Measurements from ENCODE around the gene COPS7A.
A peak's percentile ranks its signal among the peaks of the same experiment; 100 is the strongest.

COPS7A gene

GRCh38 chr12:6763380-6763779, 39.5 kb downstream of the COPS7A start:
- TF ChIP-seq POLR2AphosphoS5 (IDR thresholded peaks at IDR 0.05; ENCODE audit: low read depth, low read length): no peak
- no peak for TF ChIP-seq FOXP2 (optimal IDR thresholded peaks at IDR 0.05; ENCODE audit: borderline replicate concordance, extremely low read depth, extremely low read length, insufficient read depth)
- TF ChIP-seq TAF1 (IDR thresholded peaks at IDR 0.05; ENCODE audit: borderline replicate concordance, insufficient read depth, low read length): no peak
- no peak for TF ChIP-seq SIN3A (IDR thresholded peaks at IDR 0.05; ENCODE audit: borderline replicate concordance, insufficient read depth, low read length)
- TF ChIP-seq REST (IDR thresholded peaks at IDR 0.05; ENCODE audit: insufficient read depth in 1 of 2, low read depth in 2 of 2, low read length in 2 of 2): no peak

DNA sequence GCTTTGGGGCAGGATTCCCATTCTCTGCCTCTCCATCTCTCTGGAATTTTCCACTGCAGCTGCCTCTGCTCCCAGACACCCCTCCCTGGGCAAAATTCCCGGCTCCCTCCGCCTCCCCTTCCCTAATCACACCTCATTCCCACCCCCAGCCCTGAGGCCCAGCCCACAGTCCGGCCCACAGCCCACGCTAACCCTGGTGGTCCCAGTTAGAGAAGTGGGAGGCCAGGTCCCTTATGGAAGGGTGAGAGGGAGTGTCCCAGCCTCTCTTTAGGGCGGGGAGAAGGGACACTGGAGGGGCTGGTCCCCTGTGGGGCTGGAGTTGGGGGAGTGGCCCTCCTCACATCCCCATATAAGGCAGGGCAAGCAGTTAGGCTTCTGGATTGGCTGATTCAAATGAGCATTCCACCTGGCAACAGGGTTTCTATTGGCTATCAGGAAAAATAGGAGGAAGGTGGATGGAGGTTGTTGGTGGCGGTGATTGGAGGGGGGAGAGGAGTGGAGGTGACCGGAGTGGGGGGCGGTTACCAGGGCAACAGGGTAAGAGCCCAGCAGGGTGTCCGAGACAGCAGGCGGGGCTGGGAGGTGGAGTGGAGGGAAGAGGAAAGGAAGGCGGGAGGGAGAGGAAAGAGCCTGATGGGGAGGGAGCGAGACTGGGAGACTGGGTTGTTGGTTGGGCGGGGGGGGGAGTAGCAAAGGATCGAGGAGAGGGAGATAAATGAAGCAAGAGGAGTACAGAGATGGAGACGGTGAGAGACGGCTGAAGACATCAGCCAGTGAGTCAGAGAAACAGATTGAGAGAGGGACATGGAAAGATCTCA, 40.4 kb downstream of the COPS7A start:
- no peak for TF ChIP-seq POLR2AphosphoS5 (IDR thresholded peaks at IDR 0.05; ENCODE audit: low read depth, low read length)
- TF ChIP-seq TAF1 (IDR thresholded peaks at IDR 0.05; ENCODE audit: borderline replicate concordance, insufficient read depth, low read length): peak; percentile 52; the same call in 1 of the 2 replicates
- no peak for TF ChIP-seq SIN3A (IDR thresholded peaks at IDR 0.05; ENCODE audit: borderline replicate concordance, insufficient read depth, low read length)

DNA sequence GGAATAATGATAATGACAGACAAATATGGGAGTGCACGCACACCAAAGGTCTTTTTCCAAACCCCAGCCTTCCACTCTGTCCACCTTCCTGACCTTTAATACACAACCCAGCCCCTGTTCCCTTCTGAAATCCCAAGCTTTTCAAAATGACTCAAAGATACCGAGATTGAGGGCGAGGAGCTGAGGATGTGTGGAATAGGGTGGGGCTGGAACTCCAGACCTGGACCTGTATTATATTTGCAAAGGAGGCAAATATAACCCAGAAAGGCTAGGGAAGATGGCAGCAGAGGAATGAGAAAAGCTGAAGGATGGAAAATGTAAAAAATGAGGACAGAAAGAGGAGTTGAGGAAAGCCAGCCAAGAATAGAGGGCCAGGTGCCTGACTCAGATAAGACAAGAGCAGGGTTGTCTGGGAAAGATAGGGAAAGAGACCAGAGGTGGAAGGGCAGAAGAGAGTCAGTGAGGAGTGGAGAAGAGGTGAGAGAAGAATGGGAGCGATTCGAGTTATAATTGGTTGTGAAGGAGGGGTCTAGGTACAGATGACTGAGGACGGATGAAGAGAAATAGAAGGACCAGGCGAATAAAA, 41.3 kb downstream of the COPS7A start:
- TF ChIP-seq POLR2AphosphoS5 (IDR thresholded peaks at IDR 0.05; ENCODE audit: low read depth, low read length): 0 out of 2 replicates have a peak, but pooled peaks have one; percentile 34
- TF ChIP-seq SIN3A (IDR thresholded peaks at IDR 0.05; ENCODE audit: borderline replicate concordance, insufficient read depth, low read length): no peak
- TF ChIP-seq TAF1 (IDR thresholded peaks at IDR 0.05; ENCODE audit: borderline replicate concordance, insufficient read depth, low read length): no peak
- TF ChIP-seq FOXP2 (optimal IDR thresholded peaks at IDR 0.05; ENCODE audit: borderline replicate concordance, extremely low read depth, extremely low read length, insufficient read depth): no peak
- no peak for TF ChIP-seq REST (IDR thresholded peaks at IDR 0.05; ENCODE audit: insufficient read depth in 1 of 2, low read depth in 2 of 2, low read length in 2 of 2)

DNA sequence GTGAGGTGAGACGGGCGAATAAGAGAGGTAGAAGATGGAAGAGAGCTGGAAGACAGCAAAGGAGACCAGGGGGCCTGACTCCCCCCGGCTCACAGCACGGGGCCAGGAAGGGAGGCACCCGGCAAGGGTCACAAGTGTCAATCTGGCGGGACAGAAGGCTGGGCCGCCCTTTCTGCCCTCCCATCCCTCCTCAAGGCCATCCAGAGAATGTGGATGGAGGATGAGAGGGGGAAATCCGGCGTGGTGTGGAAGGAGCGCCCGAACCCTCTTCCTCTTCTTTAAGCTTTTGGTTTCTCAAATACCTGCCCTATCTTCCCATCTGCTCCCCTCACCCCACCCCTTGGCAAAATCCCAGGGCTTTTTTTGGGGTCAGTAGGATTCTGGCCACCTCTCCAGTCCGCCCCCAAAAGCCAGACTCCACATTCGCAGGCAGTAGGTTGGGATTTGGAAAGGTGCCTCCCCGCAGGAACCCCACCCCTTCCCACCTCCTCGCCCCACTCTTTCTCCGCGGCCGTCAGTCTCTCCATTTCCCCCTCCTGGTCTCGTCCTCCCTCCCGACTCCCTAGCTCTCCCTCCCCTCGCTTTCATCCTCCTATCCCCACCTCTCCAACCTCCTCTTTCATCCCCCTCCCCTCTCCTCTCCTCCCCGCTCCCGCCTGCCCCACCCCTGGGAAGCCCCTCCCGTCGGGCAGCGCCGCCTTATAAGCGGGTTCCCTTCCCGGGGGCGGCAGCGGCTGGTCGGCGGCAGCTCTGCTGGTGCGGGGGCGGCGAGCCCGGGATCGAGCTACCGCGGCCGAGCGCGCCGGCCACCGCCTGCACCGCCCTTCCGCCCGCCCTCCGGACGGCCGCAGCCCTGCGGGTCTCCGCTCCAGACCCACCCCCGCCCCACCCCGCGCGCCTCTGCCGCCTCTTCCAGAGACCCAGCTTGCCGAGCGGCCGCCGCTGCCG, 42.1 kb downstream of the COPS7A start, which contains the start of gene PTMS:
Gene PTMS (plus strand): TSS at position 730 of the 948 bp plus-strand sequence. CDS start 343 bp downstream, outside the sequence.
- TF ChIP-seq FOXP2 (optimal IDR thresholded peaks at IDR 0.05; ENCODE audit: borderline replicate concordance, extremely low read depth, extremely low read length, insufficient read depth) (no peak), SIN3A (IDR thresholded peaks at IDR 0.05; ENCODE audit: borderline replicate concordance, insufficient read depth, low read length) (peak; percentile 61; the same call in 1 of the 2 replicates), REST (IDR thresholded peaks at IDR 0.05; ENCODE audit: insufficient read depth in 1 of 2, low read depth in 2 of 2, low read length in 2 of 2) (no peak), POLR2AphosphoS5 (IDR thresholded peaks at IDR 0.05; ENCODE audit: low read depth, low read length) (peak; percentile 87), TAF1 (IDR thresholded peaks at IDR 0.05; ENCODE audit: borderline replicate concordance, insufficient read depth, low read length) (0 out of 2 replicates have a peak, but pooled peaks have one; percentile 64)

All from PFSK-1 (cell line).